GM12874 (cell line): ENCODE data around the gene GINM1.

Experiments used
- TF ChIP-seq, protein P1 (sequence below): IDR thresholded peaks from 2 replicates; pipeline ENCODE4 v1.5.1; 2011; ENCODE audit warnings: low read depth, mild to moderate bottlenecking, control low read depth, low read length, moderate library complexity; ENCODE audit not compliant: insufficient read depth

GINM1 gene

GRCh38 chr6:149565527-149566409 is at the start of gene GINM1:
Gene GINM1, plus strand, starts transcription at chr6:149566375. Its CDS starts 40 bp downstream, at chr6:149566415.
- TF ChIP-seq, protein P1, sequence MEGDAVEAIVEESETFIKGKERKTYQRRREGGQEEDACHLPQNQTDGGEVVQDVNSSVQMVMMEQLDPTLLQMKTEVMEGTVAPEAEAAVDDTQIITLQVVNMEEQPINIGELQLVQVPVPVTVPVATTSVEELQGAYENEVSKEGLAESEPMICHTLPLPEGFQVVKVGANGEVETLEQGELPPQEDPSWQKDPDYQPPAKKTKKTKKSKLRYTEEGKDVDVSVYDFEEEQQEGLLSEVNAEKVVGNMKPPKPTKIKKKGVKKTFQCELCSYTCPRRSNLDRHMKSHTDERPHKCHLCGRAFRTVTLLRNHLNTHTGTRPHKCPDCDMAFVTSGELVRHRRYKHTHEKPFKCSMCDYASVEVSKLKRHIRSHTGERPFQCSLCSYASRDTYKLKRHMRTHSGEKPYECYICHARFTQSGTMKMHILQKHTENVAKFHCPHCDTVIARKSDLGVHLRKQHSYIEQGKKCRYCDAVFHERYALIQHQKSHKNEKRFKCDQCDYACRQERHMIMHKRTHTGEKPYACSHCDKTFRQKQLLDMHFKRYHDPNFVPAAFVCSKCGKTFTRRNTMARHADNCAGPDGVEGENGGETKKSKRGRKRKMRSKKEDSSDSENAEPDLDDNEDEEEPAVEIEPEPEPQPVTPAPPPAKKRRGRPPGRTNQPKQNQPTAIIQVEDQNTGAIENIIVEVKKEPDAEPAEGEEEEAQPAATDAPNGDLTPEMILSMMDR = peak; percentile 79

DNA sequence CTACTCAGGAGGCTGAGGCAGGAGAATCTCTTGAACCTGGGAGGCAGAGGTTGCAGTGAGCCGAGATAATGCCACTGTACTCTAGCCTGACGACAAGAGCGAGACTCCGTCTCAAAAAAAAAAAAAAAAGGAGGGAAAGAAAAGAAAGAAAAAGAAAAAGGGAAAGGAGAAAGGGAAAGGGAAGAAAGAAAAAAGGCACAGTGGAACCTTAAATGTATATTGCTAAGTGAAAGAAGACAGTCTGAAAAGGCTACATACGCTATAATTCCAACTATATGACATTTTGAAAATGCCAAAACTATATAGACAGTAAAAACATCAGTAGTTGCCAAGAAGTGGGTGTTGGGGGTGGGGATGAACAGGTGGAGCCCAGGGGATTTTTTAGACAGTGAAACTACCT is 36.5 kb upstream of the GINM1 start:
- TF ChIP-seq, protein P1 = no peak

DNA sequence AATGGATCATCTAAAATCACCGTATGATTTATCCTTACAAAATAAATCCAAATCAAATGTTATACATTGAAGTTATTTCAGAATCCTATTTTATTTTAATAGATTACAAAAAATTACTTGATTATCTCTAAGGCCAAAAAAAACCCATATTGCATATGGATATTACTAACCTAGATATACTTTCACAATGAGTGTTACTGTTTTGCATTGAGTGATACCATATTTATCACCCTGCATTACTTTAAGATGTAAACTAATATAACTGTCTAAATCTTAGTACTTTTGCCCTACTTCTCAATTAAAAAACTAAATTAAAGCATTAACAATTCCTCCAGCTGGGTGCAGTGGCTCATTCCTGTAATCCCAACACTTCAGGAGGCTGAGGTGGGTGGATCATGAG is 31.4 kb upstream of the GINM1 start:
- TF ChIP-seq, protein P1 = no peak

GRCh38 chr6:149541139-149541538 is 25.0 kb upstream of the GINM1 start:
- TF ChIP-seq, protein P1 = no peak

DNA sequence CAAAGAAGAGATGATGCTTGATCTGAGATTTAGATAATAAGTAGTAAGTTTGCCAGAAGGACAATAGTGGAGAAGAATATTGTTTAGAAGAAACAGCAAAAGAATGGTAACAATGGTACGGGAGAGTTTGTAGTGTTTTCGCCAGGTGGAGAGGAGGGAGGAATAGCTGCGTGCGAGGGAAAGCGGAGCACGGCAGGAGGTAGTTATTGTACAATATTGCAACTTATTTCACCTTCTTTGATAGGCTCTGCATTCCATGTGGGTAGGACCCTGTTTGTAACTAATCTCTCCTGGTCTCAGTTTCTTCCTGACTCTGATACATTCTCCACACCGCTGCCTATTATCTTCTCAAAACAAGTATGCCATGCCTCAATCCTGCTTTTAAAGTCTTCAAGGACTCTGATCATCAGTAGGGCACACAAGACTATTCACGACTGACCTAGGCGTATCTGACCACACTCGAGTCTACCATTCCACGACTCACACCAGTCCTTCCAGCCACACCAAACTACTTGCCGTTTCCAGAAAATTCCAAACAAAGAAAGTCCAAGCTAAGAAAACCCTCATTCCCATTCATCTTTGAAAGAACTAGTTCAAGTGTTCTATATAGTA is 21.4 kb upstream of the GINM1 start:
- TF ChIP-seq, protein P1 = no peak

- TF ChIP-seq, protein P1 = no peak
Observed at GRCh38 chr6:149545258-149545753, 20.9 kb upstream of the GINM1 start.

DNA sequence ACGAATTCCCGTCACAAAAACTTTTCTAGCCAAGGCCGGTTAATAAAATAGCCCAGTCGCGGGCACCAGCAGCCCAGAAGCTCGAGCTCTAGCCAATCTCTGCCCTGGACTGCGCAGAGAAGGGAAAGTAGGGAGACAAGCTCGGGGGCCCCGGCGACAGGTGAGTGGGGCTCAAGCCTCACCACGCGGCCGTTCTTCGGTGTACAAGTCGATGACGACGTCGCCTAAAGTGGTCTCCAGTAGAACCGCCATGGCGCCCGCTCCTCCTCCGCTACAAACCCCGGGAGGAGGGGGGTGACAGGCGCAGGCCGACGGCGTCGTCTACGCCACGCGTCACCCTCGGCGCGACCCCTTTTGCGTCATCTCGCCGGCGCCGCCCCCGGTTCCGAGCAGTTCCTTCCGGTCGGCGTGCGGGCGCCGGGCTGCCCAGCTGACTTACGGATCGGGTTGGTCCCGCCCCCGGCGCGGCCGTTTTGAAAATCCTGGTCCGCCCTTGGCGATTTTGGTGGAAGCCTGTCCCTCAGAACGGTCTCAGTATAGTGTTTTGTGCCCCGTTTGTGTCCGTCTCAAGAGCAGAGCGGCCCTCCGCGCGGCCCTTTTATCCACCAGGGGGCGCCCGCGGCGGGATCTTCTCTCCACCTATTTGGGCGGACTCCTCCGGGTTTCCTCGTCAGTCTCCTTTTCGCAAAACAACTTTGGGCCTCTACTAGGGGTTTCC is 20.3 kb upstream of the GINM1 start, which contains the start of gene PPIL4:
Gene PPIL4 (minus strand): TSS at position 290 of the 718 bp plus-strand sequence. CDS start 38 bp downstream, at position 252.
- TF ChIP-seq, protein P1 = peak; percentile 87
